IPS-15b (cell line): ENCODE measurements around the gene AURKA.

Experiments
- H3K27me3 ChIP-seq: one replicate; pipeline ENCODE4 v1.6.1; 2013; ENCODE audit warnings: low read length; ENCODE audit not compliant: control insufficient read depth, insufficient read depth
- H3K36me3 ChIP-seq: one replicate; pipeline ENCODE4 v1.6.1; 2013; ENCODE audit warnings: low read length; ENCODE audit not compliant: control insufficient read depth, insufficient read depth
- H3K4me1 ChIP-seq: one replicate; pipeline ENCODE4 v1.6.1; 2013; ENCODE audit warnings: mild to moderate bottlenecking, low read length; ENCODE audit not compliant: control insufficient read depth, insufficient read depth
- H3K4me3 ChIP-seq: one replicate; pipeline ENCODE4 v1.5.1; 2013; ENCODE audit warnings: low read depth, low read length
- H3K9ac ChIP-seq: one replicate; pipeline ENCODE4 v1.6.1; 2013; ENCODE audit warnings: low read depth, mild to moderate bottlenecking, low read length
- H3K9me3 ChIP-seq: one replicate; pipeline ENCODE4 v1.6.1; 2013; ENCODE audit warnings: mild to moderate bottlenecking, low read length; ENCODE audit not compliant: control insufficient read depth, insufficient read depth

Gene AURKA

GRCh38 chr20:56392132-56392880 lies at the start of gene AURKA, which contains the start of gene CSTF1:
AURKA (minus strand) TSS chr20:56392215; CDS start chr20:56388197, 4,018 bp downstream.
CSTF1 (plus strand) TSS chr20:56392645; CDS start chr20:56395553, 2,908 bp downstream.
- no peaks in the 10 kb centered on the region for H3K27me3 ChIP-seq
- H3K9ac ChIP-seq: peak within 1 kb of the TSS; percentile 84
- H3K4me3 ChIP-seq: peak within 1 kb of the TSS; percentile 96
- no peaks in the 10 kb centered on the region for H3K9me3 ChIP-seq
- no peaks in the 10 kb centered on the region for H3K4me1 ChIP-seq
- H3K36me3 ChIP-seq: peaks cover 22% of the 10 kb centered on the region

GRCh38 chr20:56440346-56441007 lies 48.5 kb upstream of the AURKA start:
- no peaks in the 10 kb centered on the region for H3K27me3 ChIP-seq
- no peak overlapping the region for H3K9ac ChIP-seq
- no peak overlapping the region for H3K4me3 ChIP-seq
- no peaks in the 10 kb centered on the region for H3K36me3 ChIP-seq
- no peaks in the 10 kb centered on the region for H3K9me3 ChIP-seq
- H3K4me1 ChIP-seq: no peaks in the 10 kb centered on the region

- no peaks in the 10 kb centered on the region for H3K9me3 ChIP-seq
Observed at GRCh38 chr20:56439771-56440291, 47.8 kb upstream of the AURKA start.

GRCh38 chr20:56438284-56438683 lies 46.3 kb upstream of the AURKA start:
- no peaks in the 10 kb centered on the region for H3K36me3 ChIP-seq
- H3K4me1 ChIP-seq: no peaks in the 10 kb centered on the region
- no peak overlapping the region for H3K9ac ChIP-seq
- H3K4me3 ChIP-seq: no peak overlapping the region
- no peaks in the 10 kb centered on the region for H3K9me3 ChIP-seq
- no peaks in the 10 kb centered on the region for H3K27me3 ChIP-seq

More at GRCh38 chr20:56439771-56440291, 47.8 kb upstream of the AURKA start:
- Histone ChIP-seq H3K27me3 (no peaks in the 10 kb centered on the region), H3K4me3 (no peak overlapping the region), H3K4me1 (no peaks in the 10 kb centered on the region), H3K9ac (no peak overlapping the region), H3K36me3 (no peaks in the 10 kb centered on the region)

GRCh38 chr20:56437196-56437960 lies 45.4 kb upstream of the AURKA start:
- no peaks in the 10 kb centered on the region for H3K36me3 ChIP-seq
- no peaks in the 10 kb centered on the region for H3K9me3 ChIP-seq
- peaks cover 4% of the 10 kb centered on the region for H3K27me3 ChIP-seq
- H3K4me3 ChIP-seq: no peak overlapping the region
- H3K4me1 ChIP-seq: no peaks in the 10 kb centered on the region
- no peak overlapping the region for H3K9ac ChIP-seq

- no peak overlapping the region for H3K4me3 ChIP-seq
- H3K4me1 ChIP-seq: no peaks in the 10 kb centered on the region
- H3K36me3 ChIP-seq: no peaks in the 10 kb centered on the region
- no peak overlapping the region for H3K9ac ChIP-seq
- no peaks in the 10 kb centered on the region for H3K9me3 ChIP-seq
- peaks cover 4% of the 10 kb centered on the region for H3K27me3 ChIP-seq
Observed at GRCh38 chr20:56433880-56434255, 41.9 kb upstream of the AURKA start.

GRCh38 chr20:56433221-56433879 lies 41.3 kb upstream of the AURKA start:
- Histone ChIP-seq H3K9ac (no peak overlapping the region), H3K4me3 (no peak overlapping the region), H3K36me3 (no peaks in the 10 kb centered on the region), H3K4me1 (no peaks in the 10 kb centered on the region), H3K27me3 (peaks cover 4% of the 10 kb centered on the region), H3K9me3 (no peaks in the 10 kb centered on the region)

GRCh38 chr20:56431471-56431870 lies 39.5 kb upstream of the AURKA start:
- Histone ChIP-seq H3K9me3 (no peaks in the 10 kb centered on the region), H3K9ac (no peak overlapping the region), H3K27me3 (peaks cover 4% of the 10 kb centered on the region), H3K36me3 (no peaks in the 10 kb centered on the region), H3K4me1 (no peaks in the 10 kb centered on the region), H3K4me3 (no peak overlapping the region)

- peaks cover 4% of the 10 kb centered on the region for H3K27me3 ChIP-seq
- no peak overlapping the region for H3K9ac ChIP-seq
- no peaks in the 10 kb centered on the region for H3K36me3 ChIP-seq
- H3K9me3 ChIP-seq: no peaks in the 10 kb centered on the region
- no peak overlapping the region for H3K4me3 ChIP-seq
- no peaks in the 10 kb centered on the region for H3K4me1 ChIP-seq
Observed at GRCh38 chr20:56430957-56431356, 38.9 kb upstream of the AURKA start.

GRCh38 chr20:56430461-56430860 lies 38.4 kb upstream of the AURKA start:
- H3K4me3 ChIP-seq: no peak overlapping the region
- H3K9me3 ChIP-seq: no peaks in the 10 kb centered on the region
- no peaks in the 10 kb centered on the region for H3K4me1 ChIP-seq
- H3K27me3 ChIP-seq: peaks cover 4% of the 10 kb centered on the region
- H3K9ac ChIP-seq: no peak overlapping the region
- no peaks in the 10 kb centered on the region for H3K36me3 ChIP-seq

GRCh38 chr20:56429941-56430340 lies 37.9 kb upstream of the AURKA start:
- Histone ChIP-seq H3K9ac (no peak overlapping the region), H3K36me3 (no peaks in the 10 kb centered on the region), H3K27me3 (peaks cover 5% of the 10 kb centered on the region), H3K4me3 (no peak overlapping the region), H3K4me1 (no peaks in the 10 kb centered on the region), H3K9me3 (no peaks in the 10 kb centered on the region)
